ENCODE results near the gene WNT5B. TPM values are rescaled to one million over a fixed set of nuclear protein-coding genes. Genes with fewer than 3 reads are reported as not detected.

The WNT5B gene
- total and polyA plus RNA-seq, 2 donors (not counting 1 experiment from before 2014, with no cell fraction given), result 0.33 to 0.57 TPM

GRCh38 chr12:1620092-1620491, 8.9 kb upstream of the WNT5B start:
- 20% methylated on average over 1 of the region's 1 CpG for WGBS (ENCODE audit: insufficient coverage)
- no peak overlapping the region for H2AFZ ChIP-seq (ENCODE audit: insufficient read depth, low read depth, low read length, poor library complexity, severe bottlenecking)
- H3K4me1 Mint-ChIP-seq, result peaks cover 33% of the 10 kb centered on the region
- TF ChIP-seq EZH2 (IDR thresholded peaks at IDR 0.05; ENCODE audit: borderline replicate concordance, insufficient read depth, low read depth, low read length, poor library complexity, severe bottlenecking), result no peak
- TF ChIP-seq, protein P1, sequence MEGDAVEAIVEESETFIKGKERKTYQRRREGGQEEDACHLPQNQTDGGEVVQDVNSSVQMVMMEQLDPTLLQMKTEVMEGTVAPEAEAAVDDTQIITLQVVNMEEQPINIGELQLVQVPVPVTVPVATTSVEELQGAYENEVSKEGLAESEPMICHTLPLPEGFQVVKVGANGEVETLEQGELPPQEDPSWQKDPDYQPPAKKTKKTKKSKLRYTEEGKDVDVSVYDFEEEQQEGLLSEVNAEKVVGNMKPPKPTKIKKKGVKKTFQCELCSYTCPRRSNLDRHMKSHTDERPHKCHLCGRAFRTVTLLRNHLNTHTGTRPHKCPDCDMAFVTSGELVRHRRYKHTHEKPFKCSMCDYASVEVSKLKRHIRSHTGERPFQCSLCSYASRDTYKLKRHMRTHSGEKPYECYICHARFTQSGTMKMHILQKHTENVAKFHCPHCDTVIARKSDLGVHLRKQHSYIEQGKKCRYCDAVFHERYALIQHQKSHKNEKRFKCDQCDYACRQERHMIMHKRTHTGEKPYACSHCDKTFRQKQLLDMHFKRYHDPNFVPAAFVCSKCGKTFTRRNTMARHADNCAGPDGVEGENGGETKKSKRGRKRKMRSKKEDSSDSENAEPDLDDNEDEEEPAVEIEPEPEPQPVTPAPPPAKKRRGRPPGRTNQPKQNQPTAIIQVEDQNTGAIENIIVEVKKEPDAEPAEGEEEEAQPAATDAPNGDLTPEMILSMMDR (IDR thresholded peaks at IDR 0.05), result no peak
- ChIA-PET POLR2A (no interaction called here), CTCF (interaction anchor here (1.6 kb wide), 1 partner anchor 37 kb away, joined by 3 read pairs; no protein-coding TSS in a partner anchor)
- DNase-seq (no peak), ATAC-seq (ENCODE audit: low read depth) (no peak)
- peaks cover 8% of the 10 kb centered on the region for H3K27me3 Mint-ChIP-seq
- no peaks in the 10 kb centered on the region for H4K20me1 ChIP-seq (ENCODE audit: control insufficient read depth, insufficient read depth, low read length, poor library complexity, severe bottlenecking)
- no peak overlapping the region for H3K4me3 Mint-ChIP-seq
- no peak overlapping the region for H3K27ac ChIP-seq (ENCODE audit: low read length in 2 of 2)
- no peak overlapping the region for H3K4me3 ChIP-seq (ENCODE audit: control extremely low read depth in 1 of 5, extremely low read depth in 1 of 5, insufficient read depth in 1 of 5, low read depth in 2 of 5, low read length in 4 of 5)
- H3K4me1 ChIP-seq (ENCODE audit: control insufficient read depth in 2 of 2, insufficient read depth in 2 of 2, low read length in 2 of 2), result peaks cover 17 to 25% of the 10 kb centered on the region in 2 donors
- H3K9me3 ChIP-seq (ENCODE audit: control extremely low read depth in 1 of 3, control insufficient read depth in 2 of 3, insufficient read depth in 1 of 3, low read length in 2 of 3), result peaks cover 0 to 2% (median 0%) of the 10 kb centered on the region in 3 donors
- no peak overlapping the region for H3K4me2 ChIP-seq (replicated peaks; ENCODE audit: low read depth, low read length, poor library complexity, severe bottlenecking)
- H3K9me3 Mint-ChIP-seq (ENCODE audit: insufficient read depth), result no peaks in the 10 kb centered on the region
- no peak overlapping the region for H3K27ac Mint-ChIP-seq
- intact Hi-C loops (cut with micrococcal nuclease), result no loop called here
- no peaks in the 10 kb centered on the region for H3K79me2 ChIP-seq (ENCODE audit: control insufficient read depth, insufficient read depth, low read length)
- H3K36me3 ChIP-seq (replicated peaks in 1 of 2; ENCODE audit: control extremely low read depth in 1 of 2, control insufficient read depth in 1 of 2, extremely low read depth in 1 of 2, insufficient read depth in 2 of 2, low read length in 1 of 2), result no peaks in the 10 kb centered on the region
- no peak overlapping the region for H3K9ac ChIP-seq (ENCODE audit: low read length)
- H3K27me3 ChIP-seq (replicated peaks in 1 of 4; ENCODE audit: control extremely low read depth in 1 of 4, control insufficient read depth in 3 of 4, insufficient read depth in 4 of 4, low read length in 3 of 4), result peaks cover 0 to 2% (median 0%) of the 10 kb centered on the region in 4 experiments

- ChIA-PET POLR2A (interaction anchor here (0.7 kb wide), 1 partner anchor 46 kb away, joined by 5 read pairs; no protein-coding TSS in a partner anchor), CTCF (interaction anchor here (0.7 to 1.1 kb wide), 3 partner anchors 30 to 1031 kb away, joined by 3 read pairs; no protein-coding TSS in a partner anchor)
- H3K4me3 Mint-ChIP-seq, result no peak overlapping the region
- Histone ChIP-seq H3K79me2 (ENCODE audit: control insufficient read depth, insufficient read depth, low read length) (no peaks in the 10 kb centered on the region), H3K4me3 (ENCODE audit: control extremely low read depth in 1 of 5, extremely low read depth in 1 of 5, insufficient read depth in 1 of 5, low read depth in 2 of 5, low read length in 4 of 5) (no peak overlapping the region), H3K36me3 (replicated peaks in 1 of 2; ENCODE audit: control extremely low read depth in 1 of 2, control insufficient read depth in 1 of 2, extremely low read depth in 1 of 2, insufficient read depth in 2 of 2, low read length in 1 of 2) (no peaks in the 10 kb centered on the region), H3K9ac (ENCODE audit: low read length) (no peak overlapping the region), H3K27me3 (replicated peaks in 1 of 4; ENCODE audit: control extremely low read depth in 1 of 4, control insufficient read depth in 3 of 4, insufficient read depth in 4 of 4, low read length in 3 of 4) (peaks cover 0 to 2% (median 0%) of the 10 kb centered on the region in 4 experiments), H3K27ac (ENCODE audit: low read length in 2 of 2) (no peak overlapping the region), H3K4me2 (replicated peaks; ENCODE audit: low read depth, low read length, poor library complexity, severe bottlenecking) (no peak overlapping the region), H4K20me1 (ENCODE audit: control insufficient read depth, insufficient read depth, low read length, poor library complexity, severe bottlenecking) (no peaks in the 10 kb centered on the region), H3K4me1 (ENCODE audit: control insufficient read depth in 2 of 2, insufficient read depth in 2 of 2, low read length in 2 of 2) (peaks cover 5 to 11% of the 10 kb centered on the region in 2 donors), H3K9me3 (ENCODE audit: control extremely low read depth in 1 of 3, control insufficient read depth in 2 of 3, insufficient read depth in 1 of 3, low read length in 2 of 3) (no peaks in the 10 kb centered on the region), H2AFZ (ENCODE audit: insufficient read depth, low read depth, low read length, poor library complexity, severe bottlenecking) (no peak overlapping the region)
- ATAC-seq (ENCODE audit: low read depth) (no peak), DNase-seq (no peak)
- WGBS (ENCODE audit: insufficient coverage), result 100% methylated on average over 1 of the region's 3 CpGs
- H3K4me1 Mint-ChIP-seq, result peaks cover 19% of the 10 kb centered on the region
- H3K27me3 Mint-ChIP-seq, result peaks cover 10% of the 10 kb centered on the region
- TF ChIP-seq, protein P1 (IDR thresholded peaks at IDR 0.05), result no peak
- TF ChIP-seq EZH2 (IDR thresholded peaks at IDR 0.05; ENCODE audit: borderline replicate concordance, insufficient read depth, low read depth, low read length, poor library complexity, severe bottlenecking), result no peak
- H3K9me3 Mint-ChIP-seq (ENCODE audit: insufficient read depth), result no peaks in the 10 kb centered on the region
- H3K27ac Mint-ChIP-seq, result no peak overlapping the region
- intact Hi-C loops (cut with micrococcal nuclease), result no loop called here
Observed at GRCh38 chr12:1622406-1622805, 6.6 kb upstream of the WNT5B start.
